Measurements from ENCODE around the gene TLR10.

DNA sequence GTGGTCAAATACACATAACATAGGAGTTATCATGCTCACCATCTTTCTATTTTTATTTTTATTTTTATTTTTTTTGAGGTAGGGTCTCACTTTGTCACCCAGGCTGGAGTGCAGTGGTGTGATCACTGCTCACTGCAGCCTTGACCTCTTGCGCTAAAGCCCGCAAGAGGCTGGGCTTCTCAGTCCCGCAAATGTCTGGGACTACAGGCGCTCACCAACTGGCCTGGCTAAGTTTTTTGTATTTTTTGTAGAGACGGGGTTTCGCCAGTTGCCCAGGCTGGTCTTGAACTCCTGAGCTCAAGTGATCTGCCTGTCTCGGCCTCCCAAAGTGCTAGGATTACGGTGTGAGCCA is 295 bp upstream of the TLR10 start:
- TF ChIP-seq, protein P1, sequence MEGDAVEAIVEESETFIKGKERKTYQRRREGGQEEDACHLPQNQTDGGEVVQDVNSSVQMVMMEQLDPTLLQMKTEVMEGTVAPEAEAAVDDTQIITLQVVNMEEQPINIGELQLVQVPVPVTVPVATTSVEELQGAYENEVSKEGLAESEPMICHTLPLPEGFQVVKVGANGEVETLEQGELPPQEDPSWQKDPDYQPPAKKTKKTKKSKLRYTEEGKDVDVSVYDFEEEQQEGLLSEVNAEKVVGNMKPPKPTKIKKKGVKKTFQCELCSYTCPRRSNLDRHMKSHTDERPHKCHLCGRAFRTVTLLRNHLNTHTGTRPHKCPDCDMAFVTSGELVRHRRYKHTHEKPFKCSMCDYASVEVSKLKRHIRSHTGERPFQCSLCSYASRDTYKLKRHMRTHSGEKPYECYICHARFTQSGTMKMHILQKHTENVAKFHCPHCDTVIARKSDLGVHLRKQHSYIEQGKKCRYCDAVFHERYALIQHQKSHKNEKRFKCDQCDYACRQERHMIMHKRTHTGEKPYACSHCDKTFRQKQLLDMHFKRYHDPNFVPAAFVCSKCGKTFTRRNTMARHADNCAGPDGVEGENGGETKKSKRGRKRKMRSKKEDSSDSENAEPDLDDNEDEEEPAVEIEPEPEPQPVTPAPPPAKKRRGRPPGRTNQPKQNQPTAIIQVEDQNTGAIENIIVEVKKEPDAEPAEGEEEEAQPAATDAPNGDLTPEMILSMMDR (IDR thresholded peaks at IDR 0.05) = no peak
- TF ChIP-seq POLR2A (IDR thresholded peaks at IDR 0.05) = no peak

Data from esophagus squamous epithelium (tissue), 4 donors.